H1 (cell line): Measurements from ENCODE around the gene ZNF622. TPM values are rescaled to one million over a fixed set of nuclear protein-coding genes. Genes with fewer than 3 reads are reported as not detected.

ENCODE experiments used
- CTCF ChIA-PET: fragments of 300-600 bp; sonication (Branson Sonifier 250); formaldehyde crosslinking; loops from one replicate; lab custom pipeline; 2021; ENCODE audit not compliant: partially characterized antibody; lab: Charles Lee
- POLR2A ChIA-PET: fragments of 300-600 bp; sonication (Branson Sonifier 250); formaldehyde crosslinking; loops from one replicate; lab custom pipeline; 2021; ENCODE audit warnings: inconsistent platforms; ENCODE audit not compliant: partially characterized antibody; lab: Charles Lee
- DNase-seq, 2 experiments: peaks; one replicate each; pipeline versions ENCODE4 v3.0.0 to v3.0.0-alpha.2; 2010 to 2022; ENCODE audit warnings: low spot score in 2 of 2, low read depth in 1 of 2, mixed read lengths in 1 of 2
- FAIRE-seq: peaks from 2 replicates; lab custom pipeline; 2011; peaks lifted over from hg19 to GRCh38; lab: Jason Lieb, UNC
- H2AFZ ChIP-seq: 2 replicates; pipeline ENCODE4 v1.8.1; 2012; ENCODE audit warnings: low read length, inconsistent platforms
- H2AK5ac ChIP-seq: 2 replicates; pipeline ENCODE4 v1.6.1; 2013; ENCODE audit warnings: low read depth, low read length
- H2BK120ac ChIP-seq: replicated peaks from 2 replicates; pipeline ENCODE3; 2013; ENCODE audit warnings: low read depth, low read length, inconsistent platforms
- H2BK12ac ChIP-seq: 2 replicates; pipeline ENCODE4 v1.6.1; 2013; ENCODE audit warnings: low read depth, low read length
- H2BK15ac ChIP-seq: 2 replicates; pipeline ENCODE4 v1.6.1; 2013; ENCODE audit warnings: low read length
- H2BK20ac ChIP-seq: 2 replicates; pipeline ENCODE4 v1.6.1; 2013; ENCODE audit warnings: low read length
- H2BK5ac ChIP-seq: 2 replicates; pipeline ENCODE4 v1.6.1; 2013; ENCODE audit warnings: low read depth, low read length
- H3K14ac ChIP-seq: 2 replicates; pipeline ENCODE4 v1.6.1; 2013; ENCODE audit warnings: inconsistent platforms; ENCODE audit not compliant: insufficient read length
- H3K18ac ChIP-seq: 2 replicates; pipeline ENCODE4 v1.6.1; 2013; ENCODE audit warnings: low read length; ENCODE audit errors: extremely low read depth
- H3K23ac ChIP-seq: 2 replicates; pipeline ENCODE4 v1.6.1; 2013; ENCODE audit warnings: inconsistent platforms; ENCODE audit not compliant: insufficient read length
- H3K23me2 ChIP-seq: 2 replicates; pipeline ENCODE4 v1.6.1; 2013; ENCODE audit warnings: low read depth, low read length
- H3K27ac ChIP-seq: 2 replicates; pipeline ENCODE4 v1.6.1; 2011; ENCODE audit warnings: low read depth, low read length, inconsistent platforms
- H3K27me3 ChIP-seq, 4 experiments: replicated peaks in 1 of 4; 1 replicate in 1 of 4; 2 replicates in 3 of 4; pipeline versions ENCODE4 v1.6.1 to v1.8.1; 2011 to 2013; ENCODE audit warnings: low read length in 3 of 4, mild to moderate bottlenecking in 3 of 4, inconsistent platforms in 2 of 4, mixed read lengths in 2 of 4, moderate library complexity in 1 of 4; ENCODE audit not compliant: control insufficient read depth in 3 of 4, insufficient read depth in 3 of 4; ENCODE audit errors: extremely low read depth in 1 of 4
- H3K36me3 ChIP-seq, 4 experiments: 2 replicates each; pipeline versions ENCODE4 v1.6.1 to v1.8.1; 2011 to 2013; ENCODE audit warnings: mild to moderate bottlenecking in 4 of 4, low read length in 3 of 4, moderate library complexity in 2 of 4, control low read depth in 1 of 4, inconsistent platforms in 1 of 4; ENCODE audit not compliant: insufficient read depth in 4 of 4, control insufficient read depth in 2 of 4
- H3K4ac ChIP-seq: replicated peaks from 2 replicates; pipeline ENCODE3; 2013; ENCODE audit warnings: low read length, low read depth, mixed read lengths, inconsistent platforms; ENCODE audit not compliant: insufficient read length
- H3K4me1 ChIP-seq, 4 experiments: replicated peaks in 1 of 4; 1 replicate in 1 of 4; 2 replicates in 3 of 4; pipeline versions ENCODE4 v1.6.1 to v1.8.1; 2011 to 2013; ENCODE audit warnings: low read length in 3 of 4, inconsistent platforms in 2 of 4, mixed read lengths in 1 of 4; ENCODE audit not compliant: insufficient read depth in 4 of 4, control insufficient read depth in 3 of 4
- H3K4me2 ChIP-seq, 2 experiments: 2 replicates each; pipeline versions ENCODE4 v1.6.1 to v1.8.1; 2011 to 2013; ENCODE audit warnings: low read depth in 2 of 2, low read length in 2 of 2, control low read depth in 1 of 2, inconsistent platforms in 1 of 2, mild to moderate bottlenecking in 1 of 2; ENCODE audit not compliant: insufficient read depth in 1 of 2
- H3K4me3 ChIP-seq, 4 experiments: fragments of 200-600, 300-600 bp in 1 of 4; sonication (generic), shearing (Covaris generic), sonication (Bioruptor Twin) in 1 of 4; 2 replicates each; pipeline versions ENCODE4 v1.5.1 to v1.8.1; 2011 to 2016; ENCODE audit warnings: low read length in 4 of 4, low read depth in 3 of 4, control low read depth in 2 of 4, inconsistent platforms in 2 of 4, mild to moderate bottlenecking in 2 of 4, mixed read lengths in 1 of 4, moderate library complexity in 1 of 4; ENCODE audit not compliant: insufficient read depth in 2 of 4; ENCODE audit errors: extremely low read depth in 1 of 4
- H3K56ac ChIP-seq: replicated peaks from 2 replicates; pipeline ENCODE3; 2013; ENCODE audit warnings: low read depth, mild to moderate bottlenecking, mixed read lengths, low read length, inconsistent platforms; ENCODE audit not compliant: insufficient read length
- H3K79me1 ChIP-seq: 2 replicates; pipeline ENCODE4 v1.6.1; 2013; ENCODE audit warnings: low read depth, low read length, control low read depth
- H3K79me2 ChIP-seq, 2 experiments: 2 replicates each; pipeline versions ENCODE4 v1.6.1 to v1.8.1; 2012 to 2013; ENCODE audit warnings: low read length in 2 of 2, mild to moderate bottlenecking in 2 of 2, inconsistent platforms in 1 of 2; ENCODE audit not compliant: insufficient read depth in 2 of 2, control insufficient read depth in 1 of 2
- H3K9ac ChIP-seq, 4 experiments: replicated peaks in 1 of 4; 1 replicate in 1 of 4; 2 replicates in 3 of 4; pipeline versions ENCODE4 v1.6.1 to v1.8.1; 2011 to 2013; ENCODE audit warnings: low read depth in 3 of 4, low read length in 3 of 4, control low read depth in 2 of 4, mild to moderate bottlenecking in 2 of 4, moderate library complexity in 2 of 4, inconsistent platforms in 1 of 4; ENCODE audit errors: extremely low read depth in 1 of 4
- H3K9me3 ChIP-seq, 2 experiments: 2 replicates each; pipeline versions ENCODE4 v1.6.1 to v1.8.1; 2012 to 2013; ENCODE audit warnings: mild to moderate bottlenecking in 2 of 2, moderate library complexity in 2 of 2, control low read depth in 1 of 2, inconsistent platforms in 1 of 2, low read depth in 1 of 2, low read length in 1 of 2, mixed read lengths in 1 of 2; ENCODE audit not compliant: insufficient read depth in 2 of 2
- H4K20me1 ChIP-seq, 2 experiments: replicated peaks in 1 of 2; 2 replicates each; pipeline versions ENCODE3 to v1.8.1; 2011 to 2013; ENCODE audit warnings: inconsistent platforms in 2 of 2, low read length in 2 of 2, mild to moderate bottlenecking in 1 of 2; ENCODE audit not compliant: insufficient read depth in 2 of 2, control insufficient read depth in 1 of 2
- H4K5ac ChIP-seq: 2 replicates; pipeline ENCODE4 v1.6.1; 2013; ENCODE audit warnings: low read length, low read depth, mixed read lengths, inconsistent platforms; ENCODE audit not compliant: insufficient read length
- H4K8ac ChIP-seq: 2 replicates; pipeline ENCODE4 v1.8.0; 2013; ENCODE audit warnings: mild to moderate bottlenecking, moderate library complexity, low read length, inconsistent platforms; ENCODE audit not compliant: insufficient read depth; ENCODE audit errors: extremely low read depth
- H4K91ac ChIP-seq: replicated peaks from 2 replicates; pipeline ENCODE3; 2013; ENCODE audit warnings: low read length, mixed read lengths, inconsistent platforms; ENCODE audit not compliant: insufficient read length
- HDAC6 ChIP-seq: IDR thresholded peaks from one replicate; pipeline ENCODE4 v1.7.1; 2012; ENCODE audit warnings: low read depth, mild to moderate bottlenecking, inconsistent platforms, low read length, moderate library complexity
- TAF7 ChIP-seq: optimal IDR thresholded peaks from 2 replicates; pipeline ENCODE3; 2011; ENCODE audit warnings: low read depth, mild to moderate bottlenecking, inconsistent platforms, low read length, moderate library complexity, borderline replicate concordance
- USF2 ChIP-seq: IDR thresholded peaks from 2 replicates; pipeline ENCODE4 v1.6.1; 2011; ENCODE audit warnings: low read length, improper control_type of control experiment
- WGBS, 2 experiments: shearing (Covaris generic) in 1 of 2; methylation state at CpG; one replicate each; pipeline versions ENCODE4 v1.1.6 to v1.1.7; 2013 to 2015; ENCODE audit warnings: low lambda C conversion rate in 2 of 2, mixed read lengths in 2 of 2, inconsistent platforms in 1 of 2, low coverage in 1 of 2, missing lambda C conversion rate in 1 of 2; ENCODE audit not compliant: insufficient replicate concordance in 2 of 2, insufficient coverage in 1 of 2, insufficient read length in 1 of 2; ENCODE audit errors: extremely low coverage in 1 of 2, missing lambda C conversion rate in 1 of 2; 5-methylcytosine and 5-hydroxymethylcytosine counted together
- polyA plus RNA-seq, 7 experiments: library from polyadenylated mRNA; depleted of rRNA in 3 of 7; stranded (reverse) in 5 of 7; unstranded in 2 of 7; fragments of >200 nt in 5 of 7; fragments of 200-250 nt in 2 of 7; gene quantifications; 1 replicate in 5 of 7; 2 replicates in 1 of 7; 4 replicates in 1 of 7; pipeline versions ENCODE4 v1.2.1 to v1.2.3, GENCODE V29; 2011 to 2013; ENCODE audit warnings: missing spikeins in 2 of 7, mixed read lengths in 2 of 7
- total RNA-seq: library from RNA; stranded (reverse); fragmentation: NEBNext Ultra II Directional; extraction: Animal tissue kit (Norgen Biotek cat#: 25700); gene quantifications from 2 replicates; pipeline ENCODE4 v1.2.1, GENCODE V29; 2021

The ZNF622 gene
- total and polyA plus RNA-seq, 2 of the 8 experiments (the other 6 are each of a cell fraction or from before 2014, with no cell fraction given): 8.8 to 30.8 TPM

GRCh38 chr5:16446993-16447392 lies 18.6 kb downstream of the ZNF622 start:
- no peak overlapping the region for H3K23ac ChIP-seq
- no peak overlapping the region for H2BK15ac ChIP-seq
- H4K8ac ChIP-seq: no peak overlapping the region
- peaks cover 6 to 27% (median 22%) of the 10 kb centered on the region in 4 experiments for H3K36me3 ChIP-seq
- no peaks in the 10 kb centered on the region for H3K9me3 ChIP-seq
- H3K27ac ChIP-seq: no peak overlapping the region
- no peaks in the 10 kb centered on the region for H3K79me1 ChIP-seq
- no peaks in the 10 kb centered on the region for H3K23me2 ChIP-seq
- no peak overlapping the region for H3K9ac ChIP-seq
- H3K79me2 ChIP-seq: no peaks in the 10 kb centered on the region
- no peak overlapping the region for H3K56ac ChIP-seq
- CTCF ChIA-PET: interaction anchor here (0.8 to 3.1 kb wide), 6 partner anchors 8 to 286 kb away, joined by 3 to 20 read pairs (median 4); no protein-coding TSS in a partner anchor
- H2BK20ac ChIP-seq: no peak overlapping the region
- no peak overlapping the region for H3K14ac ChIP-seq
- H4K5ac ChIP-seq: no peak overlapping the region
- no peak overlapping the region for H3K4me3 ChIP-seq
- no peaks in the 10 kb centered on the region for H4K20me1 ChIP-seq
- H3K4me1 ChIP-seq: no peaks in the 10 kb centered on the region
- H2BK5ac ChIP-seq: no peak overlapping the region
- no peak overlapping the region for H2AK5ac ChIP-seq
- DNase-seq (no peak), FAIRE-seq (no peak)
- TF ChIP-seq USF2 (peak; percentile 62; the same call in 1 of the 2 replicates), TAF7 (no peak), HDAC6 (no peak)
- no peak overlapping the region for H2BK12ac ChIP-seq
- no peak overlapping the region for H3K18ac ChIP-seq
- no peak overlapping the region for H3K4me2 ChIP-seq
- POLR2A ChIA-PET: interaction anchor here (0.6 to 0.9 kb wide), 3 partner anchors 9 to 58 kb away, joined by 3 to 4 read pairs (median 3); no protein-coding TSS in a partner anchor
- WGBS, 2 experiments: 80% methylated on average over 5 of the region's 5 CpGs; no CpG with 5 or more reads in 1 of the 2 experiments
- H3K27me3 ChIP-seq: no peaks in the 10 kb centered on the region
- no peak overlapping the region for H3K4ac ChIP-seq
- H4K91ac ChIP-seq: no peak overlapping the region
- H2AFZ ChIP-seq: no peak overlapping the region
- no peak overlapping the region for H2BK120ac ChIP-seq
